ENCODE data around the gene NCAPD3.

GRCh38 chr11:134199531-134199930 lies 24.2 kb downstream of the NCAPD3 start:
- TF ChIP-seq TAF1 (IDR thresholded peaks at IDR 0.05; ENCODE audit: low read depth, low read length) (no peak), POLR2A (IDR thresholded peaks at IDR 0.05; ENCODE audit: low read depth, low read length) (no peak), POLR2AphosphoS5 (IDR thresholded peaks at IDR 0.05; ENCODE audit: low read depth, low read length) (no peak), PAX5 (IDR thresholded peaks at IDR 0.05; ENCODE audit: insufficient read depth, low read length, severe bottlenecking) (no peak), POU2F2 (IDR thresholded peaks at IDR 0.05; ENCODE audit: low read depth, low read length) (no peak), SPI1 (IDR thresholded peaks at IDR 0.05; ENCODE audit: low read depth, low read length) (no peak)
